Body of pancreas (tissue), 4 donors: Measurements from ENCODE around the gene CDKAL1. TPM values are rescaled to one million over a fixed set of nuclear protein-coding genes. Genes with fewer than 3 reads are reported as not detected.
A peak's percentile ranks its signal among the peaks of the same experiment; 100 is the strongest.

Experiments used
- ATAC-seq: fragments of 150-250 bp; one replicate; pipeline ENCODE4 v1.9.1; 2016
- DNase-seq, 4 donors: peaks; one replicate each; pipeline ENCODE4 v3.0.0-alpha.2; 2019
- H3K27ac ChIP-seq, 4 donors: fragments of 200-600 bp; sonication (generic); 1 replicate in 3 of 4; 2 replicates in 1 of 4; pipeline versions ENCODE4 v1.5.1 to v1.6.1; 2016 to 2019; ENCODE audit warnings: mild to moderate bottlenecking in 1 of 4, mixed read lengths in 1 of 4, moderate library complexity in 1 of 4
- H3K27me3 ChIP-seq, 2 donors: fragments of 200-600 bp; sonication (generic); one replicate each; pipeline ENCODE4 v1.6.0; 2016; ENCODE audit warnings: mild to moderate bottlenecking in 1 of 2
- H3K36me3 ChIP-seq, 2 donors: fragments of 200-600 bp; sonication (generic); replicated peaks in 1 of 2; 2 replicates each; pipeline ENCODE4 v1.5.1; 2016; ENCODE audit warnings: low read depth in 2 of 2; ENCODE audit not compliant: insufficient read depth in 1 of 2
- H3K4me1 ChIP-seq: fragments of 200-600 bp; sonication (generic); one replicate; pipeline ENCODE4 v1.6.0; 2016
- H3K4me3 ChIP-seq, 2 donors: fragments of 200-600 bp; sonication (generic); 1 replicate in 1 of 2; 2 replicates in 1 of 2; pipeline ENCODE4 v1.5.1; 2016 to 2019
- H3K9me3 ChIP-seq, 3 donors: fragments of 200-600 bp; sonication (generic); 1 replicate in 2 of 3; 2 replicates in 1 of 3; pipeline ENCODE4 v1.5.1; 2016
- POLR2A ChIP-seq, 3 donors: fragments of 450-650 bp; IDR thresholded peaks; one replicate each; pipeline ENCODE4 v1.6.1; 2016; ENCODE audit warnings: antibody characterized with exemption in 3 of 3, mild to moderate bottlenecking in 2 of 3
- WGBS, 2 donors: methylation state at CpG; one replicate each; pipeline ENCODE4 v1.1.5; 2017; 5-methylcytosine and 5-hydroxymethylcytosine counted together
- intact Hi-C: fragments of 100-400 bp; cut with DNase I; formaldehyde crosslinking; loops from one replicate; pipeline ENCODE4 v1.15.1; 2023
- total RNA-seq, 2 donors: library from RNA; depleted of rRNA; stranded (reverse); fragments of >200 nt; gene quantifications; one replicate each; pipeline ENCODE4 v1.1.0, GENCODE V29; 2016
- TF ChIP-seq, protein P1 (sequence below), 7 experiments: fragments of 450-650 bp in 4 of 7; fragments of 200-600 bp in 3 of 7; sonication (generic) in 3 of 7; IDR thresholded peaks; one replicate each; pipeline ENCODE4 v1.5.1; 2016 to 2019; ENCODE audit warnings: antibody characterized with exemption in 7 of 7

The CDKAL1 gene
- total RNA-seq, 2 donors from 2014 or later = 16.3 to 18.1 TPM

DNA sequence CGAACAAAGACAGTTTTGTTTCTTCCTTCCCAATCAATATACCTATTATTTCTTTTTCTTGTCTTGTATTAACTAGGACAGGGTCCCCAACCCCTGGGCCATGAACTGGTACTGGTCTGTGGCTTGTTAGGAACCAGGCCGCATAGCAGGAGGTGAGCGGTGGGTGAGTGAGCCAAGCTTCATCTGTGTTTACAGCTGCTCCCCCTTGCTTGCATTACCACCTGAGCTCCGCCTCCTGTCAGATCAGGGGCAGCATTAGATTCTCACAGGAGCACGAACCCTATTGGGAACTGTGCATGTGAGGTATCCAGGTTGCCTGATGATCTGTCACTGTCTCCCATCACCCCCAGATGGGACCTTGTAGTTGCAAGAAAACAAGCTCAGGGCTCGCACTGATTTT lies 151.9 kb downstream of the CDKAL1 start:
- peaks cover 8% of the 10 kb centered on the region for H3K4me1 ChIP-seq
- H3K36me3 ChIP-seq = no peaks in the 10 kb centered on the region
- H3K27me3 ChIP-seq = no peaks in the 10 kb centered on the region
- H3K27ac ChIP-seq = no peak overlapping the region
- no peak overlapping the region for H3K4me3 ChIP-seq
- 97 to 98% methylated on average over 6 of the region's 6 CpGs for WGBS, 2 donors
- ATAC-seq (no peak), DNase-seq (no peak)
- TF ChIP-seq, protein P1, sequence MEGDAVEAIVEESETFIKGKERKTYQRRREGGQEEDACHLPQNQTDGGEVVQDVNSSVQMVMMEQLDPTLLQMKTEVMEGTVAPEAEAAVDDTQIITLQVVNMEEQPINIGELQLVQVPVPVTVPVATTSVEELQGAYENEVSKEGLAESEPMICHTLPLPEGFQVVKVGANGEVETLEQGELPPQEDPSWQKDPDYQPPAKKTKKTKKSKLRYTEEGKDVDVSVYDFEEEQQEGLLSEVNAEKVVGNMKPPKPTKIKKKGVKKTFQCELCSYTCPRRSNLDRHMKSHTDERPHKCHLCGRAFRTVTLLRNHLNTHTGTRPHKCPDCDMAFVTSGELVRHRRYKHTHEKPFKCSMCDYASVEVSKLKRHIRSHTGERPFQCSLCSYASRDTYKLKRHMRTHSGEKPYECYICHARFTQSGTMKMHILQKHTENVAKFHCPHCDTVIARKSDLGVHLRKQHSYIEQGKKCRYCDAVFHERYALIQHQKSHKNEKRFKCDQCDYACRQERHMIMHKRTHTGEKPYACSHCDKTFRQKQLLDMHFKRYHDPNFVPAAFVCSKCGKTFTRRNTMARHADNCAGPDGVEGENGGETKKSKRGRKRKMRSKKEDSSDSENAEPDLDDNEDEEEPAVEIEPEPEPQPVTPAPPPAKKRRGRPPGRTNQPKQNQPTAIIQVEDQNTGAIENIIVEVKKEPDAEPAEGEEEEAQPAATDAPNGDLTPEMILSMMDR (IDR thresholded peaks at IDR 0.05) = no peak
- TF ChIP-seq POLR2A (IDR thresholded peaks at IDR 0.05) = no peak
- intact Hi-C loops = no loop called here
- no peaks in the 10 kb centered on the region for H3K9me3 ChIP-seq

- DNase-seq (no peak), ATAC-seq (no peak)
- H3K27me3 ChIP-seq = no peaks in the 10 kb centered on the region
- TF ChIP-seq, protein P1 (IDR thresholded peaks at IDR 0.05) = no peak
- no peak for TF ChIP-seq POLR2A (IDR thresholded peaks at IDR 0.05)
- H3K4me3 ChIP-seq = no peak overlapping the region
- no peaks in the 10 kb centered on the region for H3K36me3 ChIP-seq
- H3K27ac ChIP-seq = no peak overlapping the region
- WGBS, 2 donors = 95 to 96% methylated on average over 2 of the region's 2 CpGs
- intact Hi-C loops = no loop called here
- H3K4me1 ChIP-seq = peaks cover 6% of the 10 kb centered on the region
- H3K9me3 ChIP-seq = no peaks in the 10 kb centered on the region
Measured at GRCh38 chr6:20687494-20687893, 153.2 kb downstream of the CDKAL1 start.

DNA sequence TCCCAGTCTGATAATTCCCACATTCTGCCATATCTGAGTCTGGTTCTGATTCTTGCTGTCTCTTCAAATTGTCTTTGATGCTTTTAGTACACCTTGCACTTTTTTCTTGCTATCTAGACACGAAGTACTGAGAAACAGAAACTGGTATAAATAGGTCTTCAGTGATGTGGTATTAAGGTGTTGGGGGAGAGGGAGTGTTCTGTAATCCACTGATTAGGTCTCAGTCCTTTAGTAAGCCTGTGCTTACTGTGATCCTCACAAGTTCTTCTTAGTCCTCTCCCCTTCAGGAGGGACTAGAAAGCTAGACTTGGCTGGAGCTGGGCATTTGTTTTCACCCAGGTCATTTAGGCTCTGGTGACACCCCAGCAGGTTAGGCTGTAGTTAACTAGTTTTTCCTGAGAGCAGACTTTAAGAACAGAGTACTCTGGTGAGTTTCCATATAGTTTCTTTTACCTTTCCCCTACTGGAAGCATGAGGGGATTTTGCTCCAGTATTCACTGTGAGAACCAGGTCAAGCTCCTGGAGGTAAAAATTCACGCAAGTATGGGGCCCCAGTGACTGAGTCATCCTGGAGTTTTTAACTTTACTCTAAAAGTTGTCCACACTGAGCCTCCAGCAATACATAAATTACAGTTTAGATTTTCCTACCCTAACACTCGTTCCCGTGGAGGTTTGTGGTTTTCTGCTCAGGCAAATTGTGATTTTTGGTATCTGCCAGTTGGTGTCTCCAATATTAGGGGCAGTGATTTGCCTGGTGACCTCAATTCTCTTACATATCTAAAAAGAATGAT lies 154.6 kb downstream of the CDKAL1 start:
- no peak overlapping the region for H3K4me3 ChIP-seq
- no peak for DNase-seq
- 68 to 76% methylated on average over 4 of the region's 4 CpGs for WGBS, 2 donors
- TF ChIP-seq, protein P1 (IDR thresholded peaks at IDR 0.05) = no peak
- TF ChIP-seq POLR2A (IDR thresholded peaks at IDR 0.05) = no peak
- peaks cover 16% of the 10 kb centered on the region for H3K4me1 ChIP-seq
- H3K27ac ChIP-seq = no peak overlapping the region
- intact Hi-C loops = no loop called here
- no peaks in the 10 kb centered on the region for H3K9me3 ChIP-seq
- H3K27me3 ChIP-seq = no peaks in the 10 kb centered on the region
- no peak for ATAC-seq
- H3K36me3 ChIP-seq = no peaks in the 10 kb centered on the region

DNA sequence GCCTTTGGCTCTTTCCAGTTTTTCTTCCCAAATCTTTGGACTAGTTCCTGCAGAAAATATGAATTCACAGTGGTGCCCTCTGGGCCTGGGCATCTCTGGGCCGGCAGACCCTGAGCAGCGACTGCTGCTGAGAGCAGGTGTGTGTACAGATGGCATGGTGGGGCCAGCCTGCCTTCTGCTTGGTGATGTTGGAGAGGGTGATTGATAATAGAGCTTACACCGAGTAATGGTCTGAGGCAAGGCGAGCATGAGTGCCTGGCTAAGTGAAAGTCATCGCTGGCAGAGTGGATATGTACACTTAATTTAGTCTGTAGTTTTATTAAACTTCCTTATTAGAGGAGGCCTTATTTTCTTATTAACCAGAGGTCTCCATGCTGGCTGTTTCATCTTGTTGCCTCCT lies 156.9 kb downstream of the CDKAL1 start:
- TF ChIP-seq, protein P1 (IDR thresholded peaks at IDR 0.05) = no peak
- no peak for TF ChIP-seq POLR2A (IDR thresholded peaks at IDR 0.05)
- Histone ChIP-seq H3K27me3 (no peaks in the 10 kb centered on the region), H3K4me3 (no peak overlapping the region), H3K27ac (no peak overlapping the region), H3K9me3 (no peaks in the 10 kb centered on the region), H3K36me3 (no peaks in the 10 kb centered on the region), H3K4me1 (peaks cover 16% of the 10 kb centered on the region)
- intact Hi-C loops = no loop called here
- peak in 2 of 4 donors; percentile 16 to 35 for DNase-seq
- 96 to 99% methylated on average over 5 of the region's 5 CpGs for WGBS, 2 donors
- ATAC-seq = no peak

DNA sequence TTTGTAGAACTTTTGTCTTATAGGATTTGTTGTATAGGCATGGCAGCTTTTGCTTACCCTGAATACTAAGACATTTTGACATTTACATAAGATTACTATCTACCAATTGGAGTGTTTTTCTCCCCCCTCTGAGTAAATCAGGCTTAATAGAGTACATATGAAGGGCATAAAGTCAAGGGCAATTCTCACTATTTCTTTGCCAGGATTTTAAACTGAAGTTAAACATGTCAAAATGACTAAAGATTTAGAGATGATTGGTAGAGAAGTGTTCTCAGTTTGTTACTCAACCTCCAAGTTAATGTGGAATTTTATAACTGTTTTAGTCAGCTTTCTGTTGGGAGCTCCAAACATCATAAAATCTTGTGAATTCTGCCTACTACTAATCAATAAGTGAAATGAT lies 157.8 kb downstream of the CDKAL1 start:
- H3K36me3 ChIP-seq = no peaks in the 10 kb centered on the region
- intact Hi-C loops = no loop called here
- H3K4me1 ChIP-seq = peaks cover 16% of the 10 kb centered on the region
- H3K4me3 ChIP-seq = no peak overlapping the region
- no peaks in the 10 kb centered on the region for H3K9me3 ChIP-seq
- H3K27ac ChIP-seq = no peak overlapping the region
- ATAC-seq (no peak), DNase-seq (no peak)
- no peak for TF ChIP-seq POLR2A (IDR thresholded peaks at IDR 0.05)
- TF ChIP-seq, protein P1 (IDR thresholded peaks at IDR 0.05) = no peak
- no peaks in the 10 kb centered on the region for H3K27me3 ChIP-seq
